Measurements from ENCODE around the gene MACROH2A2. TPM values are rescaled to one million over a fixed set of nuclear protein-coding genes. Genes with fewer than 3 reads are reported as not detected.

The MACROH2A2 gene
- total and polyA plus RNA-seq, 2 of the 4 experiments (the other 2 are of a cell fraction), result 16.1 to 17.4 TPM

GRCh38 chr10:70137135-70137534, 84.5 kb downstream of the MACROH2A2 start:
- no TSS peak for BruUV-seq (replicated peaks)
- Histone ChIP-seq H2BK20ac (ENCODE audit: low read depth, low read length) (no peak overlapping the region), H3K4me3 (ENCODE audit: insufficient read depth, low read depth, low read length) (no peak overlapping the region), H3K4ac (ENCODE audit: low read depth, low read length) (no peak overlapping the region), H3K56ac (ENCODE audit: extremely low read depth, insufficient read depth, low read length) (no peak overlapping the region), H3K4me1 (ENCODE audit: control insufficient read depth, insufficient read depth, low read length) (peaks cover 5% of the 10 kb centered on the region), H3K27me3 (ENCODE audit: control insufficient read depth, insufficient read depth, low read length) (no peaks in the 10 kb centered on the region), H3K27ac (ENCODE audit: insufficient read depth, low read length) (no peak overlapping the region), H2BK15ac (ENCODE audit: low read depth, low read length) (no peak overlapping the region), H3K14ac (replicated peaks; ENCODE audit: low read depth, low read length) (no peak overlapping the region), H2BK5ac (ENCODE audit: low read depth, low read length, poor library complexity, severe bottlenecking) (no peak overlapping the region), H4K5ac (ENCODE audit: low read depth, low read length) (no peak overlapping the region), H3K23ac (ENCODE audit: low read depth, low read length) (no peak overlapping the region), H2AK9ac (replicated peaks; ENCODE audit: low read depth, low read length, poor library complexity) (no peak overlapping the region), H2AK5ac (ENCODE audit: low read depth, low read length) (no peak overlapping the region), H2AFZ (replicated peaks; ENCODE audit: low read length, poor library complexity) (no peak overlapping the region), H3K9me1 (ENCODE audit: insufficient read depth, low read length) (peaks cover 8% of the 10 kb centered on the region), H4K20me1 (ENCODE audit: insufficient read depth, low read length) (no peaks in the 10 kb centered on the region; the same call in 1 of the 2 replicates), H3K36me3 (ENCODE audit: control insufficient read depth, insufficient read depth, low read length) (peaks cover 10% of the 10 kb centered on the region), H3K9ac (ENCODE audit: low read depth, low read length) (no peak overlapping the region), H3K4me2 (ENCODE audit: low read depth, low read length) (no peak overlapping the region), H4K8ac (ENCODE audit: low read depth in 2 of 2, low read length in 2 of 2) (no peak overlapping the region), H3K79me1 (ENCODE audit: low read depth in 1 of 2, low read length in 2 of 2) (peaks cover 0 to 12% of the 10 kb centered on the region in 2 experiments; a peak in 3 of 4 replicates), H4K91ac (ENCODE audit: insufficient read depth, low read depth, low read length) (no peak overlapping the region), H2BK120ac (ENCODE audit: low read depth, low read length) (no peak overlapping the region), H3K18ac (ENCODE audit: low read depth, low read length) (no peak overlapping the region), H3K9me3 (ENCODE audit: control insufficient read depth, insufficient read depth, low read length) (no peaks in the 10 kb centered on the region)
- intact Hi-C loops (cut with micrococcal nuclease), result no loop called here
- TF ChIP-seq SMC3 (IDR thresholded peaks at IDR 0.05; ENCODE audit: low read depth, low read length) (no peak), USF2 (IDR thresholded peaks at IDR 0.05; ENCODE audit: low read depth, low read length) (no peak), BHLHE40 (IDR thresholded peaks at IDR 0.05; ENCODE audit: low read depth, low read length) (no peak), CTCF (conservative IDR thresholded peaks at IDR 0.05; ENCODE audit: low read depth, low read length) (no peak), CEBPB (IDR thresholded peaks at IDR 0.05; ENCODE audit: low read depth, low read length) (no peak), RAD21 (IDR thresholded peaks at IDR 0.05; ENCODE audit: low read length) (no peak), FOS (IDR thresholded peaks at IDR 0.05; ENCODE audit: low read depth, low read length) (no peak), POLR2A (IDR thresholded peaks at IDR 0.05; ENCODE audit: low read depth, low read length) (no peak), MXI1 (IDR thresholded peaks at IDR 0.05; ENCODE audit: borderline replicate concordance, low read depth, low read length) (no peak)
- no CpG with 5 or more reads among the region's 9 CpGs for WGBS, 2 experiments (ENCODE audit: extremely low coverage in 2 of 2, insufficient read length in 1 of 2)
- CTCF ChIA-PET, result no interaction called here
- dilution Hi-C loops (cut with HindIII; ENCODE audit: low sequenced_read_pairs, unreplicated experiment), result no loop called here
- POLR2A ChIA-PET (ENCODE audit: unreplicated experiment), result no interaction called here
- no peak for ATAC-seq (ENCODE audit: low read depth)
- no peak for DNase-seq
- in situ Hi-C loops (cut with MboI; ENCODE audit: low sequenced_read_pairs), result loop anchor here (10.0 kb wide), 1 partner anchor 228 kb away; no protein-coding TSS in a partner anchor
